CD8-positive, alpha-beta memory T cell (primary cell): ENCODE results near the gene COA6. TPM values are rescaled to one million over a fixed set of nuclear protein-coding genes. Genes with fewer than 3 reads are reported as not detected.

Source experiments
- CTCF ChIA-PET: fragments of 350-600 bp; sonication (Branson Sonifier 250); formaldehyde crosslinking; loops from one replicate; lab custom pipeline; 2021; ENCODE audit warnings: antibody characterized with exemption; lab: Charles Lee
- POLR2A ChIA-PET: fragments of 350-600 bp; sonication (Branson Sonifier 250); formaldehyde crosslinking; loops from one replicate; lab custom pipeline; 2021; ENCODE audit warnings: antibody characterized with exemption; lab: Charles Lee
- DNase-seq, 5 donors: peaks; one replicate each; pipeline versions ENCODE4 v3.0.0 to v3.0.0-alpha.2; 2020 to 2022; ENCODE audit warnings: mixed read lengths in 1 of 5
- H3K27ac ChIP-seq: one replicate; pipeline ENCODE4 v1.7.0; 2013; ENCODE audit warnings: low read depth, mild to moderate bottlenecking, low read length, moderate library complexity
- H3K27me3 ChIP-seq: 2 replicates; pipeline ENCODE4 v1.7.0; 2013; ENCODE audit warnings: low read length, mild to moderate bottlenecking; ENCODE audit not compliant: insufficient read depth, poor library complexity, severe bottlenecking
- H3K36me3 ChIP-seq: 2 replicates; pipeline ENCODE4 v1.7.0; 2013; ENCODE audit warnings: mild to moderate bottlenecking, low read length, moderate library complexity; ENCODE audit not compliant: insufficient read depth
- H3K4me1 ChIP-seq: 2 replicates; pipeline ENCODE4 v1.7.0; 2013; ENCODE audit warnings: mild to moderate bottlenecking, low read length, moderate library complexity; ENCODE audit not compliant: insufficient read depth
- H3K4me3 ChIP-seq: 2 replicates; pipeline ENCODE4 v1.7.0; 2013; ENCODE audit warnings: mild to moderate bottlenecking, low read length
- H3K9me3 ChIP-seq: 2 replicates; pipeline ENCODE4 v1.7.0; 2013; ENCODE audit warnings: mild to moderate bottlenecking, low read length
- H3K27ac Mint-ChIP-seq, 8 donors: one replicate each; pipeline ENCODE4 v1.8.0; 2020 to 2021; ENCODE audit warnings: mixed read lengths in 8 of 8, mild to moderate bottlenecking in 6 of 8, inconsistent platforms in 3 of 8, moderate library complexity in 3 of 8
- H3K27me3 Mint-ChIP-seq, 2 donors: one replicate each; pipeline ENCODE4 v1.8.0; 2020 to 2021; ENCODE audit warnings: mixed read lengths in 2 of 2, mild to moderate bottlenecking in 1 of 2, moderate library complexity in 1 of 2
- H3K36me3 Mint-ChIP-seq, 3 donors: one replicate each; pipeline ENCODE4 v1.8.0; 2020 to 2021; ENCODE audit warnings: mixed read lengths in 3 of 3, inconsistent platforms in 1 of 3, mild to moderate bottlenecking in 1 of 3
- H3K4me1 Mint-ChIP-seq, 3 donors: one replicate each; pipeline ENCODE4 v1.8.0; 2020 to 2021; ENCODE audit warnings: mixed read lengths in 3 of 3, inconsistent platforms in 1 of 3, mild to moderate bottlenecking in 1 of 3
- H3K4me3 Mint-ChIP-seq, 7 donors: one replicate each; pipeline ENCODE4 v1.8.0; 2020 to 2021; ENCODE audit warnings: mixed read lengths in 7 of 7, mild to moderate bottlenecking in 6 of 7, moderate library complexity in 4 of 7, inconsistent platforms in 2 of 7
- H3K9me3 Mint-ChIP-seq, 5 donors: one replicate each; pipeline ENCODE4 v1.8.0; 2020 to 2022; ENCODE audit warnings: mixed read lengths in 5 of 5, mild to moderate bottlenecking in 3 of 5, moderate library complexity in 2 of 5, inconsistent platforms in 1 of 5
- polyA plus RNA-seq: library from polyadenylated mRNA; unstranded; fragments of 300-500 nt; fragmentation: Illumina TruSeq; gene quantifications from one replicate; pipeline ENCODE4 v1.2.3, GENCODE V29; 2021
- total RNA-seq, 2 experiments: library from RNA; stranded (reverse); gene quantifications; one replicate each; pipeline ENCODE4 v1.2.3, GENCODE V29; 2021

COA6 gene
- total and polyA plus RNA-seq, 3 experiments from 2014 or later = 40.1 to 51.9 (median 49.1) TPM

DNA sequence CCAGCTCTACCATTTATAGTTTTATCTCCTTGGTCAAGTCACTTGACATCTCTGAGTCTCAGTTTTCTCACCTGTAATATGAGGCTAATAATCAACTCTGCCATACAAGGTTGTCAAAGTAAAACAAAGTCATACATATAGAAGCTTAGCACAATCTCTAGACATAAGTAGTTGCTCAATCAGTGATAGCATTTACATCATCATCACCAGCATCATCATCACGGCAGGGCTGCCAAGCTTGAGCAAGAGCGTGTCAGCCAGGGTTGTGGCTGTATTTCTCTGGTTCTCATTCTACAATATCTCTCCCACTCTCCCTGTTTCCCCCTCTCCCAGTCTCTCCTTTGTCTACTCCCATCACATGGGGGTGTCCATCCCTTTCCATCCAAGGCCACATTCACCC, 41.7 kb upstream of the COA6 start:
- Mint-ChIP-seq H3K27ac (no peak overlapping the region), H3K36me3 (peaks cover 0 to 18% (median 3%) of the 10 kb centered on the region in 3 donors), H3K4me3 (no peak overlapping the region), H3K4me1 (peaks cover 4 to 6% (median 5%) of the 10 kb centered on the region in 3 donors), H3K9me3 (peaks cover 3 to 13% (median 6%) of the 10 kb centered on the region in 5 donors), H3K27me3 (peaks cover 16 to 55% of the 10 kb centered on the region in 2 donors)
- no peaks in the 10 kb centered on the region for H3K27me3 ChIP-seq
- H3K9me3 ChIP-seq = no peaks in the 10 kb centered on the region
- no peak overlapping the region for H3K4me3 ChIP-seq
- no peak overlapping the region for H3K27ac ChIP-seq
- H3K4me1 ChIP-seq = peaks cover 4% of the 10 kb centered on the region
- ChIA-PET CTCF (interaction anchor here (9.0 kb wide), 1 partner anchor 20 kb away, joined by 116 read pairs; no protein-coding TSS in a partner anchor), POLR2A (no interaction called here)
- H3K36me3 ChIP-seq = no peaks in the 10 kb centered on the region
- DNase-seq = no peak

DNA sequence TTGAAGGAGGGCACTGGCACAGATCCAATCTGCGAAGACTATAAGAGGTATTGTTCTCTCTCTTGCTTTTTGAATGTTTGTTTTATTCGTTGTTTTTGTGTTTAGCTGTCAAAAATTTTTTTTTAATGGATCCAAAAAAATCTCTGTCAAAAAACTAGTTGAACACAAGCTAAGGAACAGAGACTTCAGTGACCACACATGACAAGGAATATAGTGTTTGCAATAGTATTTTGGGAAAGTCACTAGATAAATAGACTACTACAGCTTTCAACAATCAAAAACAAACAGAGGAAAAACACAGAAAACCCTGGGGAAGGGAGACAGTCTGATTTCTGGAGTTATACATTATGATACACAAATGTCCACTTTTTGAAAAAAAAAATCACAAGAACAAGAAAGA, 36.9 kb upstream of the COA6 start:
- POLR2A ChIA-PET = no interaction called here
- Histone ChIP-seq H3K27me3 (no peaks in the 10 kb centered on the region), H3K27ac (no peak overlapping the region), H3K4me3 (no peak overlapping the region), H3K9me3 (no peaks in the 10 kb centered on the region), H3K36me3 (no peaks in the 10 kb centered on the region), H3K4me1 (no peaks in the 10 kb centered on the region)
- no peak overlapping the region for H3K27ac Mint-ChIP-seq
- CTCF ChIA-PET = interaction anchor here (1.8 kb wide), 1 partner anchor 10 kb away, joined by 15 read pairs; no protein-coding TSS in a partner anchor
- peaks cover 0 to 40% (median 0%) of the 10 kb centered on the region in 3 donors for H3K36me3 Mint-ChIP-seq
- no peaks in the 10 kb centered on the region for H3K4me1 Mint-ChIP-seq
- H3K9me3 Mint-ChIP-seq = peaks cover 22 to 34% (median 29%) of the 10 kb centered on the region in 5 donors
- H3K4me3 Mint-ChIP-seq = no peak overlapping the region
- no peak for DNase-seq
- peaks cover 21 to 55% of the 10 kb centered on the region in 2 donors for H3K27me3 Mint-ChIP-seq

DNA sequence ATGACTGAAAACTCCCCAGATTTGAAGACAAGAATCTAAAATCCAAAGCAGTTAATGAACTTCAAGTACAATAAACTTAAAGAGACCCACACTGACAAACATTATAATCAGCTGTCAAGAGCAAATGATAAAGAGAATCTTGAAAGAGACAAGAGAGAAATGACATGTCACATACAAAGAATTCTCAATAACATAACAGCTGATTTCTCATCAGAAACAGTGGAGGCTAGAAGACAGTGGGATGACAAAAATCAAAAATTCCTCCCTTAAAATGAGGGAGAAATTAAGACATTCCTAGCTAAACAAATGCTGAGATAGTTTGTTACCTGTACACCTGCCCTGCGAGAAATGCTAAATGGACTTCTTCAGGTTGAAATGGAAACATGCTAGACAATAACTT, 36.0 kb upstream of the COA6 start:
- H3K4me1 ChIP-seq = no peaks in the 10 kb centered on the region
- Mint-ChIP-seq H3K27ac (no peak overlapping the region), H3K4me1 (no peaks in the 10 kb centered on the region), H3K9me3 (peaks cover 22 to 34% (median 29%) of the 10 kb centered on the region in 5 donors), H3K4me3 (no peak overlapping the region), H3K27me3 (peaks cover 16 to 46% of the 10 kb centered on the region in 2 donors), H3K36me3 (peaks cover 0 to 36% (median 0%) of the 10 kb centered on the region in 3 donors)
- no peak overlapping the region for H3K27ac ChIP-seq
- no peak for DNase-seq
- H3K36me3 ChIP-seq = no peaks in the 10 kb centered on the region
- H3K27me3 ChIP-seq = no peaks in the 10 kb centered on the region
- POLR2A ChIA-PET = no interaction called here
- CTCF ChIA-PET = interaction anchor here (1.8 kb wide), 1 partner anchor 11 kb away, joined by 15 read pairs; no protein-coding TSS in a partner anchor
- no peaks in the 10 kb centered on the region for H3K9me3 ChIP-seq
- H3K4me3 ChIP-seq = no peak overlapping the region

DNA sequence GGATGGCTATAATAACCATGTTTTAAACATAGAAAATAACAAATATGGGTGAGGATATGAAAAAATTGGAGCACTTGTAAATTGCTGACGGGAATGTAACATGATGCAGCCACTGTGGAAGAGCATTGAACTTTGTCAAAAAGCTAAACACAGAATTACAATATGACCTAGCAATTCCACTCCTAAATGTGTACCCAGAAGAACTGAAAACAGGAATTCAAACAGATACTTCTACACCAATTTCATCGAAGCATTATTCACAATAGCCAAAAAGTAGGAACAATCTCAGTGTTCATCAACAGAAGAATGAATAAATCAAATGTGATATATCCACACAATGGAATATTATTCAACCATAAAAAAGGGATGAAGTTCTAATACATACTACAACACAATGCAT, 32.7 kb upstream of the COA6 start:
- no peak for DNase-seq
- Mint-ChIP-seq H3K27me3 (peaks cover 8 to 26% of the 10 kb centered on the region in 2 donors), H3K4me3 (no peak overlapping the region), H3K36me3 (peaks cover 0 to 30% (median 0%) of the 10 kb centered on the region in 3 donors), H3K4me1 (no peaks in the 10 kb centered on the region), H3K27ac (no peak overlapping the region), H3K9me3 (peaks cover 22 to 30% (median 29%) of the 10 kb centered on the region in 5 donors)
- ChIA-PET POLR2A (no interaction called here), CTCF (interaction anchor here (0.7 kb wide), 1 partner anchor 31 kb away, joined by 3 read pairs; no protein-coding TSS in a partner anchor)
- Histone ChIP-seq H3K4me1 (no peaks in the 10 kb centered on the region), H3K4me3 (no peak overlapping the region), H3K27me3 (no peaks in the 10 kb centered on the region), H3K9me3 (no peaks in the 10 kb centered on the region), H3K27ac (no peak overlapping the region), H3K36me3 (no peaks in the 10 kb centered on the region)

DNA sequence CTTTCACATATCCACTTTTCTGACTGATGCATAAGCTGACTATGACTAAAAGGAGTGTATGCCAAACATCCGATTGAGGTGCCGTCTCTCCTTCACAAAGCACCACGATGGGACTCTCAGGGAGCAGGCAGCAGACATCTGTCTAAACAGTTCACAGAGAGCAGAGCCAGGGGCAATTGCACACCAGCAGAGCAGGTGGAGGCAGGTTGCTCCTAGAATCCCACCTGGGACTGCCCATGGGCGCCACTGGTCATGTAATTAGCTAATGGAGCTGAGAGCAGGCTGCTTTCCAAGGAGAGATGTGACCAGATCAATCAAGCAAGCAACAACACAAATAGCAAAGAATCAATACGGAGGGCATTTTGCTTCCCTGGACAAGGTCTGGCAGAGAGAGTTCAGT, 30.5 kb upstream of the COA6 start:
- Histone ChIP-seq H3K36me3 (no peaks in the 10 kb centered on the region), H3K4me1 (no peaks in the 10 kb centered on the region), H3K27ac (no peak overlapping the region), H3K27me3 (no peaks in the 10 kb centered on the region), H3K4me3 (no peak overlapping the region), H3K9me3 (no peaks in the 10 kb centered on the region)
- Mint-ChIP-seq H3K4me1 (no peaks in the 10 kb centered on the region), H3K9me3 (peaks cover 4 to 13% (median 12%) of the 10 kb centered on the region in 5 donors), H3K27ac (no peak overlapping the region), H3K27me3 (peaks cover 5 to 7% of the 10 kb centered on the region in 2 donors), H3K36me3 (peaks cover 0 to 12% (median 0%) of the 10 kb centered on the region in 3 donors), H3K4me3 (no peak overlapping the region)
- ChIA-PET CTCF (no interaction called here), POLR2A (no interaction called here)
- no peak for DNase-seq

DNA sequence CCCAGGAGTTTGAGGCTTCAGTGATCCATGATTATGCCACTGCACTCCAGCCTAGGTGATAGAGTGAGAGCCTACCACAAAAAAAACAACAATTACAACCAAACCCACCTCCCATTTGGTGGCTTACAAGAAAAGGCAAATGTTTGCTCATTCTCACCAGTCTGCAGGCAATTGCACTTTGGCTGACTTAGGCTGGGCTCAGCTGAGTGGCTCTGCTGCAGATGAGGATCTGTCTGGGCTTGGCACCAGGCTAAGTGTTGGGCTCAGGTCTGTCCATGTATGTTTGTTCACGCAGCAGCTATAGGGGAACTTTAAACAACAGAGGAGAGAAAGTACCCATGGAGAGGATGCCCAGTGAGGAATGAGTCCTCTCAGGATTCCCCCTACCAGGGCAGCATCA, 28.0 kb upstream of the COA6 start:
- Histone ChIP-seq H3K4me1 (no peaks in the 10 kb centered on the region), H3K27ac (no peak overlapping the region), H3K36me3 (no peaks in the 10 kb centered on the region), H3K4me3 (no peak overlapping the region), H3K27me3 (peaks cover 6% of the 10 kb centered on the region), H3K9me3 (no peaks in the 10 kb centered on the region)
- no peak for DNase-seq
- Mint-ChIP-seq H3K27ac (no peak overlapping the region), H3K4me1 (no peaks in the 10 kb centered on the region), H3K4me3 (no peak overlapping the region), H3K36me3 (peaks cover 0 to 5% (median 0%) of the 10 kb centered on the region in 3 donors), H3K9me3 (peaks cover 0 to 2% (median 0%) of the 10 kb centered on the region in 5 donors), H3K27me3 (peaks cover 8 to 20% of the 10 kb centered on the region in 2 donors)
- ChIA-PET POLR2A (no interaction called here), CTCF (no interaction called here)

DNA sequence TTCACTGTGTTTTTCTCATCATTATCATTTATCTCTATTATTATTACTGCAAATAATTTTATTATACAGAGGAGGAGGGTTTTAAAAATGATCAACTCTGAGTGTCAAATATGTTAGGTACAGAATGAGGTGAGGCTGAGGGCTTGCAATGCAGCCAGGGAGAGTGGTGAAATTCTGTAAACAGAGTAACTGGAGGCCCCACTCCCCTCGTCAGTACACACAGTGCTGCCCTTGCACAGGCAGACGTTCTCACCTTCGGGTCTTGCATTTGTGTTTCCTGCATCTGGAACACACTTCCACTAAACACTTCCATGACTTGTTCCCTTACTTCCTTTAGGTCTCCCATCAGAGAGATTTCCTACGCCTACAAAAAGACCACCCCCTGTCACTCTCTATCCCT, 24.3 kb upstream of the COA6 start:
- CTCF ChIA-PET = no interaction called here
- H3K27ac Mint-ChIP-seq = no peak overlapping the region

DNA sequence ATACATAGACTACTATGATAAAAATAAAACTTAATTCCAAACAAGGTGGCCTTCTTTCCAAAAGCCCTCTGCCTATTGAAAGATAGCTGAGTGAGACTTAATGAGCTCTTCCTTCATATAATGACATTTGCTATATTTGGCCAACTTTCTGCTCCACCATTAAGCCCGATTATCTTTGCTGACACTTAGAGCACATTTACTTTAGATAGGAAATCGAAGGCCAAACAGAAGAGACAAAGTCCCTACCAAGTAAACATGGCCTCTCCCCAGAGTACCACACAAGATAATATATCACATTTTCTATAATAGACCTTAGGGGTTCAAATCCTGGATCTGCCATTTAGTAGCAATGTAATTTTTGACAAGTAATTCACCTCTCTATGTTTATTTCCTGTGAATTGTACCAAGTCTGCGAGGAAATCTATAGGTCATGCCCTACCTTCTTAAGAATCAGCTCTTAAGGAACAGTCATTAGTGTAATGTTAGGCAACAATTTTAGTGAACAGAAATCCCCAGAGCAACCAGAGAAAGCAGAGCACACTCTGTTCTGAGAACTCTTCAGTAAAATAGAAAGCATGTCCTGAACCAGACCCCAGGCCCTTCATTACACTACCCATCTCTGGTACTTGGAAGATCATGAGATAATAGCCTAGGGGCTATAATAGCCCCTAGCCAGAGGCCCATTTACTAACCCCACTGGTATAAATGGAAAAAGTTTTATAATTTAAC, 17.3 kb upstream of the COA6 start:
- H3K36me3 Mint-ChIP-seq = peaks cover 0 to 8% (median 2%) of the 10 kb centered on the region in 3 donors
- CTCF ChIA-PET = interaction anchor here (2.7 kb wide), 1 partner anchor 29 kb away, joined by 6 read pairs; no protein-coding TSS in a partner anchor
- Histone ChIP-seq H3K4me1 (no peaks in the 10 kb centered on the region), H3K27me3 (no peaks in the 10 kb centered on the region), H3K4me3 (no peak overlapping the region), H3K27ac (no peak overlapping the region), H3K9me3 (no peaks in the 10 kb centered on the region), H3K36me3 (no peaks in the 10 kb centered on the region)
- no peaks in the 10 kb centered on the region for H3K9me3 Mint-ChIP-seq
- H3K27ac Mint-ChIP-seq = peak overlapping the region in 3 of 8 donors; percentile 15 to 87 (median 38)
- peaks cover 0 to 39% (median 7%) of the 10 kb centered on the region in 3 donors for H3K4me1 Mint-ChIP-seq
- POLR2A ChIA-PET = interaction anchor here (0.9 kb wide), 1 partner anchor 18 kb away, joined by 3 read pairs; the partner anchor contains the start of gene COA6
- peak overlapping the region in 6 of 7 donors; percentile 80 to 92 (median 86) for H3K4me3 Mint-ChIP-seq
- H3K27me3 Mint-ChIP-seq = peaks cover 3 to 17% of the 10 kb centered on the region in 2 donors
- no peak for DNase-seq

More for the DNA sequence above, 24.3 kb upstream of the COA6 start:
- POLR2A ChIA-PET = no interaction called here
- Mint-ChIP-seq H3K9me3 (no peaks in the 10 kb centered on the region), H3K4me3 (no peak overlapping the region), H3K4me1 (no peaks in the 10 kb centered on the region), H3K27me3 (peaks cover 14 to 37% of the 10 kb centered on the region in 2 donors), H3K36me3 (no peaks in the 10 kb centered on the region)
- no peaks in the 10 kb centered on the region for H3K36me3 ChIP-seq
- no peak overlapping the region for H3K4me3 ChIP-seq
- no peaks in the 10 kb centered on the region for H3K4me1 ChIP-seq
- no peak for DNase-seq
- no peak overlapping the region for H3K27ac ChIP-seq
- H3K27me3 ChIP-seq = peaks cover 6% of the 10 kb centered on the region
- no peaks in the 10 kb centered on the region for H3K9me3 ChIP-seq
